A549 (cell line): ENCODE measurements around the gene MBNL3.

ENCODE experiments used
- CBX2 ChIP-seq: fragments of 200-600 bp; sonication (generic); IDR thresholded peaks from 2 replicates; pipeline ENCODE4 v1.6.1; 2016; ENCODE audit warnings: low read depth, mild to moderate bottlenecking, borderline replicate concordance
- CEBPB ChIP-seq, 2 experiments: fragments of >200 bp in 1 of 2; sonication (Bioruptor Twin) in 1 of 2; formaldehyde crosslinking in 1 of 2; IDR thresholded peaks; 2 replicates each; pipeline ENCODE4 v1.6.1; 2012 to 2016
- JUN ChIP-seq, 2 experiments: fragments of >200 bp; sonication (Bioruptor Twin); formaldehyde crosslinking; IDR thresholded peaks; 2 replicates in 1 of 2; 3 replicates in 1 of 2; pipeline ENCODE4 v1.6.1; 2016 to 2017
- MYC ChIP-seq: IDR thresholded peaks from 2 replicates; pipeline ENCODE4 v1.6.1; 2012; ENCODE audit warnings: mild to moderate bottlenecking, inconsistent platforms, low read length, improper control_type of control experiment, borderline replicate concordance
- NR3C1 ChIP-seq: fragments of >200 bp; sonication (Bioruptor Twin); formaldehyde crosslinking; IDR thresholded peaks from 3 replicates; pipeline ENCODE4 v1.6.1; 2017
- POLR2A ChIP-seq: IDR thresholded peaks from 2 replicates; pipeline ENCODE4 v1.6.1; 2012; ENCODE audit warnings: mild to moderate bottlenecking, low read length
- TFCP2L1 ChIP-seq: fragments of 250-450 bp; sonication (Bioruptor Pico); IDR thresholded peaks from 2 replicates; pipeline ENCODE4 v1.5.0; 2021; ENCODE audit warnings: mild to moderate bottlenecking
- TF ChIP-seq, protein P1 (sequence below): IDR thresholded peaks from 2 replicates; pipeline ENCODE4 v1.6.1; 2012
- TF ChIP-seq, protein P2 (sequence below): IDR thresholded peaks from 2 replicates; pipeline ENCODE4 v1.6.1; 2012; ENCODE audit warnings: low read depth, borderline replicate concordance
- TF ChIP-seq, protein P3 (sequence below): fragments of >200 bp; sonication (Bioruptor Twin); formaldehyde crosslinking; IDR thresholded peaks from 3 replicates; pipeline ENCODE4 v1.5.1; 2016

DNA sequence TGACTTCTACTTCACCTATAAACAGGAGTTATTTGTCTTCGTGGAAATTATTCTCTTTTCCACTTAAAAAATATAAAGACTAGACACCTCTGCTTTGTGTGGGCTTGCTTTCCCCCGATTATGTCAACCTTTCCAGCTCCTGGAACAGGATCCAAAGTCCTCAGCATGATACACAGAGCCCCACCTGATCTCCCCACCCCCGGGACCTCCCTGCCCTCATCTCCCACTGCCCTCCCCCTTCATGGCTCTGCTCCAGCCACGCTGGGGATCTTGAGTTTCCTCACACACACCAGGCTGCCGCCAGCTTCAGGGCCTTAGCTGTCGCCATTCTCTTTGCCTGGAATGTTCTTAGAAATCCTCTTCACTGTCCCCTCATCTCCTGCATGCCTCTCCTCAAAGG lies 55.3 kb downstream of the MBNL3 start:
- TF ChIP-seq, protein P1, sequence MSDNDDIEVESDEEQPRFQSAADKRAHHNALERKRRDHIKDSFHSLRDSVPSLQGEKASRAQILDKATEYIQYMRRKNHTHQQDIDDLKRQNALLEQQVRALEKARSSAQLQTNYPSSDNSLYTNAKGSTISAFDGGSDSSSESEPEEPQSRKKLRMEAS, result no peak
- TF ChIP-seq CEBPB (IDR thresholded peaks at IDR 0.05) (no peak), POLR2A (no peak), TFCP2L1 (CRISPR knock-in tag) (no peak), NR3C1 (no peak), MYC (no peak), JUN (IDR thresholded peaks at IDR 0.05) (no peak), CBX2 (no peak)
- TF ChIP-seq, protein P2, sequence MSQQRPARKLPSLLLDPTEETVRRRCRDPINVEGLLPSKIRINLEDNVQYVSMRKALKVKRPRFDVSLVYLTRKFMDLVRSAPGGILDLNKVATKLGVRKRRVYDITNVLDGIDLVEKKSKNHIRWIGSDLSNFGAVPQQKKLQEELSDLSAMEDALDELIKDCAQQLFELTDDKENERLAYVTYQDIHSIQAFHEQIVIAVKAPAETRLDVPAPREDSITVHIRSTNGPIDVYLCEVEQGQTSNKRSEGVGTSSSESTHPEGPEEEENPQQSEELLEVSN, result no peak
- TF ChIP-seq, protein P3, sequence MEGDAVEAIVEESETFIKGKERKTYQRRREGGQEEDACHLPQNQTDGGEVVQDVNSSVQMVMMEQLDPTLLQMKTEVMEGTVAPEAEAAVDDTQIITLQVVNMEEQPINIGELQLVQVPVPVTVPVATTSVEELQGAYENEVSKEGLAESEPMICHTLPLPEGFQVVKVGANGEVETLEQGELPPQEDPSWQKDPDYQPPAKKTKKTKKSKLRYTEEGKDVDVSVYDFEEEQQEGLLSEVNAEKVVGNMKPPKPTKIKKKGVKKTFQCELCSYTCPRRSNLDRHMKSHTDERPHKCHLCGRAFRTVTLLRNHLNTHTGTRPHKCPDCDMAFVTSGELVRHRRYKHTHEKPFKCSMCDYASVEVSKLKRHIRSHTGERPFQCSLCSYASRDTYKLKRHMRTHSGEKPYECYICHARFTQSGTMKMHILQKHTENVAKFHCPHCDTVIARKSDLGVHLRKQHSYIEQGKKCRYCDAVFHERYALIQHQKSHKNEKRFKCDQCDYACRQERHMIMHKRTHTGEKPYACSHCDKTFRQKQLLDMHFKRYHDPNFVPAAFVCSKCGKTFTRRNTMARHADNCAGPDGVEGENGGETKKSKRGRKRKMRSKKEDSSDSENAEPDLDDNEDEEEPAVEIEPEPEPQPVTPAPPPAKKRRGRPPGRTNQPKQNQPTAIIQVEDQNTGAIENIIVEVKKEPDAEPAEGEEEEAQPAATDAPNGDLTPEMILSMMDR, result no peak
